Right forelimb (tissue), 1 donor: ENCODE results near the gene AHR.

Experiments used
- DNase-seq: peaks from one replicate; pipeline ENCODE4 v3.0.0-alpha.2; 2018

Gene AHR

GRCh38 chr7:17305387-17306171 lies 7.1 kb downstream of the AHR start:
- no peak for DNase-seq

- no peak for DNase-seq
These were observed 8.5 kb downstream of the AHR start for GRCh38 chr7:17307000-17307399.

DNA sequence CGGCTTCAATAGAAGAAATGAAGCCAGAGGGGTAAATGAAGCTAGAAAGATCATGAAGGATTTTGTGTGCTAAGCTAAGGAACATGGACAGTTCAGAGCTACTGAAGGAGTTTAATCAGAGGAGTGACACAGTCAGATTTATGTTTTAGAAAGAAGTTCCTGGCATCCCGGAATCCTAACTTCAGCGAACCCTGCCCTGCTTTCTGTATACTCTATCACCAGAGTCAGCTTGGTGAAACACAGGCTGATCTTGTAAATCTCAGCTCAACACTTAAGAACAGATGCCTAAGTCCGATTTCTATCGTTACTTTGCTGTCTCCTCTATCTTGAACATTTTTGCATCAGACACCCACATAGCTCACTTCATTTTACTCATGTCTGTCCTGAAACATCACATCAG lies 9.1 kb downstream of the AHR start:
- no peak for DNase-seq

- DNase-seq = no peak
These were observed 9.7 kb downstream of the AHR start for GRCh38 chr7:17307969-17308648.

- DNase-seq = no peak
These were observed 12.7 kb downstream of the AHR start for GRCh38 chr7:17311194-17311593.

DNA sequence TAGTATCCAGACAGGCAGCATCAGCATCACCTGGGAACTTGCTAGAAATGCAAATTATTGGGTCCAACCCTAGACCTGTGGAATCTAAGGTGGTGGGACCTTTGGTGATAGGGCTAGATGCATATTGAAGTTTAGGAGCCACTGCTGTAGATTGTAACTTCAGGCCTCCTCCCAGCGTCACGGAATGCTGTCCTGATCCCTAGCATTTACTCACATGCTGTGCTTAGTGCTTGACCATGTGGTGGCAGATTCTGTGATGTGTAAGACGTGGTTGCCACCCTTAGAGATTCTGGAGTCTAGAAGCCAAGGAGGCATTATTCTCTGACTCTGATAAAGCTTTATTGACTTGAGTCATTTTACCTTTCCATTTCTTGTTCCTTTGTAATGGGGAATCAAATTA lies 13.5 kb downstream of the AHR start:
- no peak for DNase-seq

DNA sequence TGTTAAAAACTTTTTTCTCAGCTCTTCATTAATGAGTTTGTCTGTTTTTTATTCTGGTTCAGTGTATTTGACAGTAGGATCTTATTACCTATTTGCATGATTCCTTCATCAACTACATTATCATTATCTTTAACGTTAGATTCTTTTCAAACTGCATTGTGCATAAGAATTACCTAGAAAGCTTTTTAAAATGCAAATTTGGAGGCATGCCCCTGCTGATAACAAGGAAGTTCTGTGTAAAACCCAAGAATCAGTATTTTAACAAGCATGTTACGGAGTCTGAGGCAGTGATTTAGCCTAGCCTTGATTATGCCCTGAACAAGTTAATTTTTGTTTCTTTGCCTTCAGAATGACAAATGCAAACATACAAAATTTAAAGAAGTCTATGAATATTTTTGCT lies 14.2 kb downstream of the AHR start:
- no peak for DNase-seq

- DNase-seq = no peak
These were observed 14.7 kb downstream of the AHR start for GRCh38 chr7:17313194-17313593.

DNA sequence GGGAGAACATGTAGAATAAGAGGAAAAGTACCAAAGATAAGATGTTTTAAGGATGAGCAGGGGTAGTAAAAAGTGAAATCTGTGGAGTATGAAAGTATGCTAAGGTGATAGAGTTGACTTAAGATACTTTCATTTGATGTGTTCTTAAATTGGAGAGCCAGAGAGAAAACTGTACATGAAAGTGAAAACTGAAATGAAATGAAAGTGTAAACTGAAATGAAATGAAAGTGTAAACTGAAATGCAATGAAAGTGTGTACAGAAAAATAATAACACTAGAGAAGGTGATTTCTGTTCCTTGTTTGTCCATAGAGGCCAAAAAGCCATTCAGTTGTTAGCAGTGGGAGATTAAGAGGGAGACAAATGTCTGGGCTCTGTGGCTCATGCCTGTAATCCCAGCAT lies 17.5 kb downstream of the AHR start:
- no peak for DNase-seq

GRCh38 chr7:17318146-17318545 lies 19.7 kb downstream of the AHR start:
- DNase-seq = no peak

DNA sequence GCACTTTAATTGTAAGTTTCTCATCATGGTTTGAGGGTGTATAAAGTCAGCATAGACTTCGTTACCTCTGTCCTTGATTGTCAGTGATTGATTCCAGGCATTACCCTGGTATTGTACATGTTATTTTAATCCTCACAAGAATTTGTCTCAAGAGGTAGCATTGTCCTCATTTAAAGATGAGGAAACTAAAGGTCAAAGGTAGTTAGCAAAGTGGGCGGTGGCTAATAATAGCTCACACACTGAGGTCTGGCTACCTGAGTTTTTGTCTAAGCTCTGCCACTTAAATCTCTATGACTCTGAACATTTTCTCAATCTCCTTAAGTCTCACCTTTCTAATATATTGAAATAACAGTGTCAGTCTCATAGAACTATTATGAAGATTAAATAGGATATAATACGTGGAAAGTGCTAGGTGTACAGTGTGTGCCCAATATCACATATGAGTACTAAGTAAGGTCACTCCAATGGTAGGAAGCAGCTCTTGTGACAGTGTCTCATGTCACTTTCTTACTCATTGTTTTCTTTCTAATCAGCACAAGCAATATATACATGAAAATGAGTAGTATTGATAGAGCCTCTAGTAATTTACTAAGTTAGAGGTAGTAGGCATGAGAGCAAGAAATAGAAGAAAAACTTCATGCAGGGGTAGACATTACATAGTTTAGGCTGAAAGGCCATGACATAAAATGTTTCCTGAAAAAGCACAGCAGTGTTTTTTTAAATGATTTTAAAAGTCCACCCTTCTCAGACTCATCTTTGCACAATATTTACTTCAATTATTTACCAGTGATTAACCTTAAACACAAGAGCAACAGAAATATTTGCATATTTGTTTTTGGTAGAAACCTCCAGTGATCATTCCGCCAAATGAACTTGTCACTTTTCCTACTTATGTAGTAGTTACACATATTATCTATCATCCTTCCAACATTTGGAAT lies 21.0 kb downstream of the AHR start:
- DNase-seq = no peak

DNA sequence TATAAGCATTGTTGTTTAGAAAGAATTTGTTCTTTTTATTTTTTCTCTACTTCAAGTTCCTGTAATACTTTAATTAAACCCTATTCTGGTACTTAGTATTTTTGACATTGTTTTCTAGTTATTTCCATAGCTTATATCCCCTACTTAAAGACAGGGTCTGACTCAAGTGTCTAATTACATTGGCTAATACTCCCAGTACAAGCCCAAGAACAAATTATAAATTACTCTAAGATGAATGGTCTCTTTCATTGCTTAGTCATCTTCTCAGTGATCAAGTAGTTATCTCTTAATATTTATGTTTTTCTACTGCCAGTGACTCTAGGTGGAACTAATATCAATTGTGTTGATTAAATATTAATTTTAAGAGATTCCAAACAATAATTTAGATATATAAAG lies 21.6 kb downstream of the AHR start:
- DNase-seq = no peak

- DNase-seq = no peak
These were observed 22.2 kb downstream of the AHR start for GRCh38 chr7:17320657-17321056.

- no peak for DNase-seq
These were observed 26.9 kb downstream of the AHR start for GRCh38 chr7:17325364-17325763.

DNA sequence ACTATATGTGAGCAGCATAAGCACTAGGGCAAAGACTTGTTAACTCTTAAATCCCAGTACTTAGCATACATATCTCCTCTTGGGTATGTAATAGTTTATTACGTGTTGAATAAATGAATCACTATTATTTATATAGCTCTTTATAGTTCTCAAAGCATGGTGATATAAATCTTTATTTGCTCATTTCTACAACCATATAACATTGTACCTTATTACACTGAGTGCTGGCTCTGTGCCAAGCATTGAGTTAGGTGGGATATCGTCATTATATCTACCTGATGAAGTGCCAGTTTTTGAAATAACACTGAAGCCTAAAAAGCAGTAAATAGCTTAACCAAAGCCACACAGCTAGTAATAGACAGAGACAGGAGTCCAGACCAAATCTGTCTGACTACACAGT lies 27.9 kb downstream of the AHR start:
- no peak for DNase-seq

GRCh38 chr7:17328641-17329040 lies 30.2 kb downstream of the AHR start:
- no peak for DNase-seq

DNA sequence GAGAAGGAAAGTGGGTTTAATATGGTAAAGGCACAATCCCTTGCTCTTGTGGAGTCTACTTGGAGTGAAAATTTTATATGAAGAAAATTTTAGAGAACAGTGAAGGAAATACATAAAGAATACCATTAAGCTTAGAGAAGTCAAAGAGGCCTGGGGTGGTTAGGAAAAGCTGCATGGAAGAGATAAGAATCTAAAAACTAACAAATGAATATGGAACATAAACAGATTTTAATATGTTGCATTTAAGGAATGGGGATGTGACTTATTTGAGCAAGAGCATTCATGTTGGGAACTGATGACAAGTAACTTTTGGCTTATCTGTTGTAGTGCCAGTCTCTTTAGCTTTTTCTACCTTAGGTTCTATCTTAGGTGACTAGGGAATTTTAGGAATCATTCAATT lies 31.0 kb downstream of the AHR start:
- no peak for DNase-seq

DNA sequence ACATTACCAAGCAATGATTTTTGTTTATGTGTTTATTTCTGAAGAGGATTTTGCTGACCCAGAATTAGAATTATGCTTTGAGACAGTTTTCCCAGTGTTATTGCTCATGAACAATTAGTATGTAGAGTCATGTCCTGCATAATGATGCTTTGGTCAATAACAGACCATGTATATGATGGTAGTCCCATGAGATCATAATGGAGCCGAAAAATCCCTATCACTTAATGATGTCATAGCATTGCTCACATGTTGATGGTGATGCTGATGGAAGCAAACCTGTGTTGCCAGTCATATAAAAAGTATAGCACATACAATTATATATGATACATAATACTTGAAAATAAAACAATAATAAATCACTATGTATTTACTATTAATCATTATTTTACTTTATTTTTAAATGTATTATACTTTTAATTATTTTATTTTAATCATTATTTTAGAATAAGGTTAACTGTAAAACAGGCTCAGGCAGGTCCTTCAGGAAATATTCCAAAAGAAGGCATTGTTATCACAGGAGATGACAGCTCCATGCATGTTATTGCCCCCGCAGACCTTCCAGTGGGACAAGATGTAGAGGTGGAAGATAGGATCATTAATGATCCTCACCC lies 33.5 kb downstream of the AHR start:
- DNase-seq = no peak

GRCh38 chr7:17333221-17333620 lies 34.8 kb downstream of the AHR start:
- DNase-seq = no peak

DNA sequence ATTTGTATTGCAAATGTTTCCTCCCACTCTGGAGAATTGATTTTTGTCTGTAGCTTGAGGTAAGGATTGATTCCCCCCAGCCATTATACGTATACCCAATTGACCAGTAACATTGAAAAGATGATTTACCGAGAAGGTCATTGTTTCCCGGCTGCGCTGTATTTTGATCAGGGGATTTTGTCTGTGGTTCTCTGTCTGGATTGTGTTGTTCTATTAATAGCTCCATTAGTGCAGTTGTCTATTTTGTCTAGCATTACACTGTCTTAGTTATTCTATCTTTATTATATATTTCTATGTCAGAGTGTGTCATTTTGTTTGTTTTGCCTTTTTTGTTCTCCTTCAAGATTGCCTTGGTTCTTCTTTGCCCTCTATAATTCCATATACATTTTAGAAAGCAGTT lies 37.7 kb downstream of the AHR start:
- no peak for DNase-seq

GRCh38 chr7:17339139-17339538 lies 40.7 kb downstream of the AHR start:
- DNase-seq = no peak

DNA sequence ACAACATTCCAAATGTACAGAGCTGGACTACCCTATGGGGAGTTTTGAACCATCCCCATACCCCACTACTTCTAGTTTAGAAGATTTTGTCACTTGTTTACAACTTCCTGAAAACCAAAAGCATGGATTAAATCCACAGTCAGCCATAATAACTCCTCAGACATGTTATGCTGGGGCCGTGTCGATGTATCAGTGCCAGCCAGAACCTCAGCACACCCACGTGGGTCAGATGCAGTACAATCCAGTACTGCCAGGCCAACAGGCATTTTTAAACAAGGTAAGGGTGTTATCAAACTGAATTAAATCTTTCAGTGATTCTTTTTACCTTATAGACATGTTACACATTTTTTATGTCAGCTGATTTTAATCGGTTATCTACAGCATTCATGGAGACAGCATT lies 41.5 kb downstream of the AHR start:
- no peak for DNase-seq

- DNase-seq = no peak
These were observed 42.2 kb downstream of the AHR start for GRCh38 chr7:17340655-17341054.
